ENCODE measurements around the gene EPS15. TPM values are rescaled to one million over a fixed set of nuclear protein-coding genes. Genes with fewer than 3 reads are reported as not detected.

EPS15 gene
- total RNA-seq (2013; cell fraction: nucleolus; rRNA removed): 323 and 356 TPM in 2 replicates
- total RNA-seq (2014; rRNA removed): 53.4 and 65.1 TPM in 2 replicates
- total RNA-seq (2014; rRNA removed; fragmentation: Illumina TruSeq; extraction: Trizol): 71.6 and 75.1 TPM in 2 replicates
- 87.8 and 88.2 TPM in 2 replicates for total RNA-seq (2021)
- polyA plus RNA-seq (2011; ENCODE audit: low read depth): 19.0 TPM
- polyA plus RNA-seq (2011; rRNA removed): 61.9 and 86.3 TPM in 2 replicates
- 23.5 and 33.2 TPM in 2 replicates for polyA plus RNA-seq (2011; cell fraction: cytosol; rRNA removed)
- 33.4 and 34.4 TPM in 2 replicates for polyA plus RNA-seq (2011; cell fraction: nucleus; rRNA removed)
- polyA plus RNA-seq (2012): 27.6 and 33.8 TPM in 2 replicates
- 60.6 and 80.7 TPM in 2 replicates for polyA plus RNA-seq (2014; fragmentation: Illumina TruSeq; extraction: Trizol)
- 10 to 100 TPM; 24.7 to 49.5 TPM for polyA plus RNA-seq (2014; fragmentation: Nextera tagmentation; extraction: Ambion mirVana)
- polyA plus RNA-seq (2014; rRNA removed): 37.6 and 43.3 TPM in 2 replicates
- 10 to 100 TPM; 55.5 to 57.1 TPM for polyA plus RNA-seq (2016; fragmentation: Nextera tagmentation; extraction: Ambion mirVana)
- 79.6 and 113 TPM in 2 replicates for polyA minus RNA-seq (2011; rRNA and poly(A)+ RNA removed)
- polyA minus RNA-seq (2011; cell fraction: cytosol; rRNA and poly(A)+ RNA removed): 37.7 and 45.4 TPM in 2 replicates
- polyA minus RNA-seq (2011; cell fraction: nucleus; rRNA and poly(A)+ RNA removed): 29.9 and 40.9 TPM in 2 replicates
- percentile 93 among the genes with signal in this experiment for Bru-seq, nascent RNA
- BruChase-seq, experiment 1, labeled RNA remaining after a 6-hour chase: percentile 93 among the genes with signal in this experiment
- BruChase-seq, experiment 2, labeled RNA remaining after a 2-hour chase: percentile 92 among the genes with signal in this experiment
- long read RNA-seq, experiment 1, full-length matches to known transcripts: 4 of 11 reads
- long read RNA-seq, experiment 1, partial matches to known transcripts: 1 of 11 reads
- long read RNA-seq, experiment 1, other reads (novel, unspliced or antisense): 6 of 11 reads
- long read RNA-seq, experiment 2, full-length matches to known transcripts: 7 of 58 reads
- long read RNA-seq, experiment 2, partial matches to known transcripts: 28 of 58 reads
- long read RNA-seq, experiment 2, other reads (novel, unspliced or antisense): 23 of 58 reads

GRCh38 chr1:51519048-51519864 is at the start of gene EPS15:
Gene EPS15 (minus strand): TSS chr1:51519266. CDS start chr1:51519231, 35 bp downstream.
- Histone ChIP-seq H4K20me1 (ENCODE audit: control insufficient read depth, insufficient read depth) (no peaks in the 10 kb centered on the region), H3K9me3 (replicated peaks; ENCODE audit: control insufficient read depth, insufficient read depth, low read length) (no peaks in the 10 kb centered on the region), H3K36me3 (ENCODE audit: control insufficient read depth in 2 of 2, insufficient read depth in 2 of 2, low read length in 1 of 2) (peaks cover 0 to 3% of the 10 kb centered on the region in 2 experiments; a peak in 1 of 4 replicates), H2AFZ (ENCODE audit: control insufficient read depth, low read depth, low read length) (peak within 1 kb of the TSS; percentile 63), H3K27ac (ENCODE audit: control insufficient read depth, insufficient read depth) (peak within 1 kb of the TSS; percentile 83), H3K9ac (ENCODE audit: control insufficient read depth, insufficient read depth, low read length) (peak within 1 kb of the TSS; percentile 99), H3K4me2 (ENCODE audit: control insufficient read depth, insufficient read depth) (peak within 1 kb of the TSS; percentile 88), H3K27me3 (replicated peaks in 1 of 2; ENCODE audit: control insufficient read depth in 2 of 2, insufficient read depth in 2 of 2, low read length in 1 of 2) (no peaks in the 10 kb centered on the region), H3K4me1 (ENCODE audit: control insufficient read depth, insufficient read depth, low read length) (peaks cover 11% of the 10 kb centered on the region), H3K4me3 (peak within 1 kb of the TSS; percentile 95), H3K79me2 (ENCODE audit: control insufficient read depth, insufficient read depth, low read length) (peaks cover 48% of the 10 kb centered on the region)
- in situ Hi-C loops (cut with MboI) (no loop called here), intact Hi-C loops (cut with micrococcal nuclease; ENCODE audit: unreplicated experiment) (loop anchor here (5.0 to 10.0 kb wide), 3 partner anchors 77 to 284 kb away; partner anchors contain the start of gene RNF11)
- CTCF ChIA-PET: interaction anchor here (1.1 to 2.3 kb wide), 2 partner anchors 13 to 16 kb away, joined by 3 to 9 read pairs; no protein-coding TSS in a partner anchor
- SMC1A ChIA-PET (ENCODE audit: uncharacterized antibody, unreplicated experiment): interaction anchor here (1.0 to 7.2 kb wide), 7 partner anchors 14 to 75 kb away, joined by 3 to 147 read pairs (median 5); no protein-coding TSS in a partner anchor
- FAIRE-seq: no peak
- no peak for DNase-seq (ENCODE audit: low read depth, low spot score)
- BruUV-seq (replicated peaks): no TSS peak
- under 1% methylated on average over 36 of the region's 56 CpGs for WGBS (ENCODE audit: insufficient coverage, insufficient replicate concordance, low lambda C conversion rate, missing lambda C conversion rate)
- RAD21 ChIA-PET (ENCODE audit: unreplicated experiment): interaction anchor here (0.5 to 6.0 kb wide), 11 partner anchors 10 to 249 kb away, joined by 3 to 111 read pairs (median 4); no protein-coding TSS in a partner anchor
- POLR2A ChIA-PET: interaction anchor here (1.0 to 5.6 kb wide), 8 partner anchors 8 to 283 kb away, joined by 3 to 83 read pairs (median 6); partner anchors contain the start of gene RNF11
- ATAC-seq: peak; percentile 73
- TF ChIP-seq ZBTB40 (IDR thresholded peaks at IDR 0.05; ENCODE audit: borderline replicate concordance) (peak; percentile 38; the same call in 1 of the 2 replicates), NFYB (IDR thresholded peaks at IDR 0.05; ENCODE audit: insufficient read depth, low read depth, low read length) (no peak), SKIL (IDR thresholded peaks at IDR 0.05; ENCODE audit: low read depth, poor library complexity, severe bottlenecking) (peak; percentile 69), ATF7 (IDR thresholded peaks at IDR 0.05; ENCODE audit: low read depth) (no peak), ZSCAN29 (IDR thresholded peaks at IDR 0.05) (peak; percentile 95), EED (IDR thresholded peaks at IDR 0.05; ENCODE audit: low read depth) (peak; percentile 34; the same call in 1 of the 2 replicates), CBFB (IDR thresholded peaks at IDR 0.05; ENCODE audit: low read depth) (peak; percentile 33; the same call in 1 of the 2 replicates), SMAD1 (IDR thresholded peaks at IDR 0.05; ENCODE audit: low read depth, partially characterized antibody) (no peak), CBX5 (IDR thresholded peaks at IDR 0.05; ENCODE audit: low read depth) (peak; percentile 96), POU2F2 (IDR thresholded peaks at IDR 0.05; ENCODE audit: borderline replicate concordance, low read depth, low read length) (peak; percentile 75; the same call in 1 of the 3 replicates), MEF2A (IDR thresholded peaks at IDR 0.05; ENCODE audit: insufficient read depth, low read depth, low read length) (0 out of 2 replicates have a peak, but pooled peaks have one; percentile 60)
